Measurements from ENCODE around the gene HSFX1. TPM values are rescaled to one million over a fixed set of nuclear protein-coding genes. Genes with fewer than 3 reads are reported as not detected.
"Not testable (repeated sequence)": the region's sequence is repeated elsewhere in the genome, so short reads cannot be mapped to it uniquely, and the experiment has no call there.

HSFX1 gene
- total RNA-seq, 1 experiment from 2014 or later = 0.44 TPM

GRCh38 chrX:149757206-149758067 lies 16.4 kb upstream of the HSFX1 start:
- Histone ChIP-seq H3K4me3 (replicated peaks in 1 of 2; ENCODE audit: low read depth in 1 of 2, low read length in 2 of 2) (no peak overlapping the region), H3K27me3 (ENCODE audit: insufficient read depth, low read length) (no peaks in the 10 kb centered on the region), H2AFZ (ENCODE audit: low read depth, low read length, poor library complexity, severe bottlenecking) (no peak overlapping the region), H3K79me2 (ENCODE audit: insufficient read depth, low read length) (no peaks in the 10 kb centered on the region), H4K20me1 (ENCODE audit: insufficient read depth) (no peaks in the 10 kb centered on the region), H3K4me1 (ENCODE audit: control insufficient read depth in 1 of 2, insufficient read depth in 2 of 2, low read length in 2 of 2) (no peaks in the 10 kb centered on the region), H3K9me3 (ENCODE audit: control insufficient read depth in 1 of 2, insufficient read depth in 1 of 2, low read depth in 1 of 2, low read length in 2 of 2) (no peaks in the 10 kb centered on the region), H3K9me2 (ENCODE audit: insufficient read depth) (no peaks in the 10 kb centered on the region), H3K36me3 (ENCODE audit: control insufficient read depth in 1 of 2, insufficient read depth in 2 of 2, low read length in 2 of 2) (no peaks in the 10 kb centered on the region), H3K4me2 (ENCODE audit: low read length) (no peak overlapping the region), H3K27ac (ENCODE audit: low read depth, low read length) (no peak overlapping the region), H3K9ac (ENCODE audit: low read length) (no peak overlapping the region)
- CTCF ChIA-PET = no interaction called here
- TF ChIP-seq SIN3A (IDR thresholded peaks at IDR 0.05; ENCODE audit: low read depth) (no peak), ZNF274 (IDR thresholded peaks at IDR 0.05; ENCODE audit: low read depth, low read length) (no peak), EZH2 (IDR thresholded peaks at IDR 0.05) (no peak), ELF1 (IDR thresholded peaks at IDR 0.05; ENCODE audit: borderline replicate concordance, low read depth) (no peak), POLR2AphosphoS5 (IDR thresholded peaks at IDR 0.05; ENCODE audit: low read depth, low read length) (no peak)
- POLR2A ChIA-PET = no interaction called here
- BruUV-seq (replicated peaks) = no TSS peak
- RAD21 ChIA-PET (ENCODE audit: low non-redundant PET in 1 of 2, low total read pairs in 2 of 2, uncharacterized antibody in 2 of 2, unreplicated experiment in 2 of 2) = no interaction called here
- intact Hi-C loops (cut with micrococcal nuclease) = no loop called here
- DNase-seq (ENCODE audit: low read depth, low spot score) = no peak
- ATAC-seq = no peak

GRCh38 chrX:149758068-149758714 lies 15.7 kb upstream of the HSFX1 start:
- no peaks in the 10 kb centered on the region for H3K36me3 ChIP-seq (ENCODE audit: control insufficient read depth in 1 of 2, insufficient read depth in 2 of 2, low read length in 2 of 2)
- H3K79me2 ChIP-seq (ENCODE audit: insufficient read depth, low read length) = no peaks in the 10 kb centered on the region
- no peak overlapping the region for H3K4me3 ChIP-seq (replicated peaks in 1 of 2; ENCODE audit: low read depth in 1 of 2, low read length in 2 of 2)
- no peak overlapping the region for H3K9ac ChIP-seq (ENCODE audit: low read length)
- DNase-seq (ENCODE audit: low read depth, low spot score) = no peak
- intact Hi-C loops (cut with micrococcal nuclease) = no loop called here
- H2AFZ ChIP-seq (ENCODE audit: low read depth, low read length, poor library complexity, severe bottlenecking) = no peak overlapping the region
- no peaks in the 10 kb centered on the region for H4K20me1 ChIP-seq (ENCODE audit: insufficient read depth)
- H3K27me3 ChIP-seq (ENCODE audit: insufficient read depth, low read length) = no peaks in the 10 kb centered on the region
- no peak overlapping the region for H3K4me2 ChIP-seq (ENCODE audit: low read length)
- ChIA-PET POLR2A (no interaction called here), RAD21 (ENCODE audit: low non-redundant PET in 1 of 2, low total read pairs in 2 of 2, uncharacterized antibody in 2 of 2, unreplicated experiment in 2 of 2) (no interaction called here), CTCF (no interaction called here)
- no peak for ATAC-seq
- no peaks in the 10 kb centered on the region for H3K9me3 ChIP-seq (ENCODE audit: control insufficient read depth in 1 of 2, insufficient read depth in 1 of 2, low read depth in 1 of 2, low read length in 2 of 2)
- no peaks in the 10 kb centered on the region for H3K9me2 ChIP-seq (ENCODE audit: insufficient read depth)
- no peak overlapping the region for H3K27ac ChIP-seq (ENCODE audit: low read depth, low read length)
- BruUV-seq (replicated peaks) = no TSS peak
- no peaks in the 10 kb centered on the region for H3K4me1 ChIP-seq (ENCODE audit: control insufficient read depth in 1 of 2, insufficient read depth in 2 of 2, low read length in 2 of 2)
- TF ChIP-seq EZH2phosphoT487 (IDR thresholded peaks at IDR 0.05; ENCODE audit: borderline replicate concordance) (no peak), JUND (IDR thresholded peaks at IDR 0.05) (no peak), ELF1 (IDR thresholded peaks at IDR 0.05; ENCODE audit: borderline replicate concordance, low read depth) (no peak), ATF3 (IDR thresholded peaks at IDR 0.05) (no peak), FOSL1 (IDR thresholded peaks at IDR 0.05; ENCODE audit: low read depth) (no peak)

GRCh38 chrX:149758715-149759078 lies 15.2 kb upstream of the HSFX1 start:
- H3K9ac ChIP-seq (ENCODE audit: low read length); H3K9me3 ChIP-seq (ENCODE audit: control insufficient read depth in 1 of 2, insufficient read depth in 1 of 2, low read depth in 1 of 2, low read length in 2 of 2); H3K9me2 ChIP-seq (ENCODE audit: insufficient read depth); ATAC-seq; RAD21 ChIA-PET (ENCODE audit: low non-redundant PET in 1 of 2, low total read pairs in 2 of 2, uncharacterized antibody in 2 of 2, unreplicated experiment in 2 of 2); POLR2A ChIA-PET; H3K27me3 ChIP-seq (ENCODE audit: insufficient read depth, low read length); H3K4me3 ChIP-seq (replicated peaks in 1 of 2; ENCODE audit: low read depth in 1 of 2, low read length in 2 of 2); H3K79me2 ChIP-seq (ENCODE audit: insufficient read depth, low read length); H4K20me1 ChIP-seq (ENCODE audit: insufficient read depth); H3K4me1 ChIP-seq (ENCODE audit: control insufficient read depth in 1 of 2, insufficient read depth in 2 of 2, low read length in 2 of 2); H3K36me3 ChIP-seq (ENCODE audit: control insufficient read depth in 1 of 2, insufficient read depth in 2 of 2, low read length in 2 of 2); H3K27ac ChIP-seq (ENCODE audit: low read depth, low read length); H3K4me2 ChIP-seq (ENCODE audit: low read length); intact Hi-C loops (cut with micrococcal nuclease); DNase-seq (ENCODE audit: low read depth, low spot score); H2AFZ ChIP-seq (ENCODE audit: low read depth, low read length, poor library complexity, severe bottlenecking); CTCF ChIA-PET; BruUV-seq (replicated peaks): not testable (repeated sequence)
